Activated CD8-positive, alpha-beta memory T cell treated with anti-CD3 and anti-CD28 coated beads for 36 hours (primary cell): ENCODE measurements around the gene NINJ2. TPM values are rescaled to one million over a fixed set of nuclear protein-coding genes. Genes with fewer than 3 reads are reported as not detected.

Experiments
- total RNA-seq, 2 experiments: library from RNA; stranded (reverse); gene quantifications; one replicate each; pipeline ENCODE4 v1.2.3, GENCODE V29; 2021

Gene NINJ2
- total RNA-seq, 2 experiments from 2014 or later = 2.1 to 2.3 TPM

Other genes starting within 250 kb of the NINJ2 start
- gene B4GALNT3, start 203.5 kb downstream of the NINJ2 start, total RNA-seq = 1 to 10 TPM; 2.2 to 2.7 TPM
- 100 to 1,000 TPM; 150 to 155 TPM for gene WNK1, start 89.1 kb upstream of the NINJ2 start, total RNA-seq